Measurements from ENCODE around the gene TMEM51. TPM values are rescaled to one million over a fixed set of nuclear protein-coding genes. Genes with fewer than 3 reads are reported as not detected.

The TMEM51 gene
- total and polyA plus RNA-seq, 4 donors, result 1.3 to 8.8 (median 4.6) TPM

GRCh38 chr1:15123270-15123669 lies 30.3 kb upstream of the TMEM51 start:
- Histone ChIP-seq H3K4me1 (ENCODE audit: control insufficient read depth in 1 of 2, insufficient read depth in 2 of 2, low read length in 2 of 2) (no peaks in the 10 kb centered on the region), H3K36me3 (ENCODE audit: control insufficient read depth in 1 of 2, insufficient read depth in 2 of 2, low read length in 1 of 2) (no peaks in the 10 kb centered on the region), H3K4me3 (ENCODE audit: low read length in 2 of 2) (no peak overlapping the region), H3K27ac (ENCODE audit: low read depth in 1 of 2, low read length in 2 of 2) (no peak overlapping the region), H3K9me3 (ENCODE audit: control insufficient read depth, low read length) (no peaks in the 10 kb centered on the region), H3K27me3 (ENCODE audit: control insufficient read depth in 1 of 2, insufficient read depth in 2 of 2, low read length in 1 of 2) (no peaks in the 10 kb centered on the region)
- intact Hi-C loops (cut with DNase I), result no loop called here
- WGBS, 2 donors, result 85 to 88% methylated on average over 5 of the region's 5 CpGs
- DNase-seq (no peak), ATAC-seq (ENCODE audit: low FRiP score) (no peak)

GRCh38 chr1:15123925-15124324 lies 29.6 kb upstream of the TMEM51 start:
- ATAC-seq (ENCODE audit: low FRiP score) (no peak), DNase-seq (no peak)
- Histone ChIP-seq H3K9me3 (ENCODE audit: control insufficient read depth, low read length) (no peaks in the 10 kb centered on the region), H3K27ac (ENCODE audit: low read depth in 1 of 2, low read length in 2 of 2) (no peak overlapping the region), H3K36me3 (ENCODE audit: control insufficient read depth in 1 of 2, insufficient read depth in 2 of 2, low read length in 1 of 2) (no peaks in the 10 kb centered on the region), H3K4me1 (ENCODE audit: control insufficient read depth in 1 of 2, insufficient read depth in 2 of 2, low read length in 2 of 2) (no peaks in the 10 kb centered on the region), H3K27me3 (ENCODE audit: control insufficient read depth in 1 of 2, insufficient read depth in 2 of 2, low read length in 1 of 2) (no peaks in the 10 kb centered on the region), H3K4me3 (ENCODE audit: low read length in 2 of 2) (no peak overlapping the region)
- intact Hi-C loops (cut with DNase I), result no loop called here
- WGBS, 2 donors, result 87 to 90% methylated on average over 9 of the region's 9 CpGs

- Histone ChIP-seq H3K36me3 (ENCODE audit: control insufficient read depth in 1 of 2, insufficient read depth in 2 of 2, low read length in 1 of 2) (no peaks in the 10 kb centered on the region), H3K4me3 (ENCODE audit: low read length in 2 of 2) (no peak overlapping the region), H3K27ac (ENCODE audit: low read depth in 1 of 2, low read length in 2 of 2) (no peak overlapping the region), H3K27me3 (ENCODE audit: control insufficient read depth in 1 of 2, insufficient read depth in 2 of 2, low read length in 1 of 2) (no peaks in the 10 kb centered on the region), H3K4me1 (ENCODE audit: control insufficient read depth in 1 of 2, insufficient read depth in 2 of 2, low read length in 2 of 2) (no peaks in the 10 kb centered on the region), H3K9me3 (ENCODE audit: control insufficient read depth, low read length) (peaks cover under 1% of the 10 kb centered on the region)
- DNase-seq (no peak), ATAC-seq (ENCODE audit: low FRiP score) (no peak)
- intact Hi-C loops (cut with DNase I), result no loop called here
- 88 to 93% methylated on average over 25 of the region's 25 CpGs for WGBS, 2 donors
Measured at GRCh38 chr1:15124362-15125100, 29.0 kb upstream of the TMEM51 start.

- intact Hi-C loops (cut with DNase I), result no loop called here
- Histone ChIP-seq H3K27me3 (ENCODE audit: control insufficient read depth in 1 of 2, insufficient read depth in 2 of 2, low read length in 1 of 2) (no peaks in the 10 kb centered on the region), H3K27ac (ENCODE audit: low read depth in 1 of 2, low read length in 2 of 2) (no peak overlapping the region), H3K4me3 (ENCODE audit: low read length in 2 of 2) (no peak overlapping the region), H3K36me3 (ENCODE audit: control insufficient read depth in 1 of 2, insufficient read depth in 2 of 2, low read length in 1 of 2) (no peaks in the 10 kb centered on the region), H3K9me3 (ENCODE audit: control insufficient read depth, low read length) (peaks cover 3% of the 10 kb centered on the region), H3K4me1 (ENCODE audit: control insufficient read depth in 1 of 2, insufficient read depth in 2 of 2, low read length in 2 of 2) (no peaks in the 10 kb centered on the region)
- ATAC-seq (ENCODE audit: low FRiP score), result no peak
- no peak for DNase-seq
- WGBS, 2 donors, result 93% methylated on average over 7 of the region's 7 CpGs
Measured at GRCh38 chr1:15125101-15125745, 28.3 kb upstream of the TMEM51 start.

GRCh38 chr1:15128077-15128476 lies 25.5 kb upstream of the TMEM51 start:
- no peaks in the 10 kb centered on the region for H3K36me3 ChIP-seq (ENCODE audit: control insufficient read depth in 1 of 2, insufficient read depth in 2 of 2, low read length in 1 of 2)
- no peak for DNase-seq
- intact Hi-C loops (cut with DNase I), result loop anchor here (1.0 to 2.0 kb wide), 3 partner anchors 144 to 177 kb away; no protein-coding TSS in a partner anchor
- no peaks in the 10 kb centered on the region for H3K27me3 ChIP-seq (ENCODE audit: control insufficient read depth in 1 of 2, insufficient read depth in 2 of 2, low read length in 1 of 2)
- WGBS, 2 donors, result 75% methylated on average over 6 of the region's 6 CpGs
- no peak for ATAC-seq (ENCODE audit: low FRiP score)
- H3K4me3 ChIP-seq (ENCODE audit: low read length in 2 of 2), result no peak overlapping the region
- peaks cover 3% of the 10 kb centered on the region for H3K9me3 ChIP-seq (ENCODE audit: control insufficient read depth, low read length)
- H3K4me1 ChIP-seq (ENCODE audit: control insufficient read depth in 1 of 2, insufficient read depth in 2 of 2, low read length in 2 of 2), result no peaks in the 10 kb centered on the region
- no peak overlapping the region for H3K27ac ChIP-seq (ENCODE audit: low read depth in 1 of 2, low read length in 2 of 2)

GRCh38 chr1:15128520-15129313 lies 24.8 kb upstream of the TMEM51 start:
- peak; percentile 75 to 86 for DNase-seq
- no peaks in the 10 kb centered on the region for H3K27me3 ChIP-seq (ENCODE audit: control insufficient read depth in 1 of 2, insufficient read depth in 2 of 2, low read length in 1 of 2)
- peaks cover 3% of the 10 kb centered on the region for H3K9me3 ChIP-seq (ENCODE audit: control insufficient read depth, low read length)
- no peaks in the 10 kb centered on the region for H3K36me3 ChIP-seq (ENCODE audit: control insufficient read depth in 1 of 2, insufficient read depth in 2 of 2, low read length in 1 of 2)
- no peaks in the 10 kb centered on the region for H3K4me1 ChIP-seq (ENCODE audit: control insufficient read depth in 1 of 2, insufficient read depth in 2 of 2, low read length in 2 of 2)
- peak; percentile 89 for ATAC-seq (ENCODE audit: low FRiP score)
- H3K27ac ChIP-seq (ENCODE audit: low read depth in 1 of 2, low read length in 2 of 2), result no peak overlapping the region
- intact Hi-C loops (cut with DNase I), result loop anchor here (1.0 to 2.0 kb wide), 3 partner anchors 144 to 176 kb away; no protein-coding TSS in a partner anchor
- no peak overlapping the region for H3K4me3 ChIP-seq (ENCODE audit: low read length in 2 of 2)
- WGBS, 2 donors, result 38 to 45% methylated on average over 18 of the region's 18 CpGs

GRCh38 chr1:15129944-15130343 lies 23.6 kb upstream of the TMEM51 start:
- no peak overlapping the region for H3K27ac ChIP-seq (ENCODE audit: low read depth in 1 of 2, low read length in 2 of 2)
- no peak for ATAC-seq (ENCODE audit: low FRiP score)
- no peaks in the 10 kb centered on the region for H3K36me3 ChIP-seq (ENCODE audit: control insufficient read depth in 1 of 2, insufficient read depth in 2 of 2, low read length in 1 of 2)
- H3K9me3 ChIP-seq (ENCODE audit: control insufficient read depth, low read length), result peaks cover 3% of the 10 kb centered on the region
- DNase-seq, result no peak
- no peaks in the 10 kb centered on the region for H3K27me3 ChIP-seq (ENCODE audit: control insufficient read depth in 1 of 2, insufficient read depth in 2 of 2, low read length in 1 of 2)
- 91 to 93% methylated on average over 4 of the region's 4 CpGs for WGBS, 2 donors
- H3K4me1 ChIP-seq (ENCODE audit: control insufficient read depth in 1 of 2, insufficient read depth in 2 of 2, low read length in 2 of 2), result no peaks in the 10 kb centered on the region
- intact Hi-C loops (cut with DNase I), result loop anchor here in 1 of 2 donors (2.0 kb wide), 2 partner anchors 143 to 175 kb away; no protein-coding TSS in a partner anchor
- no peak overlapping the region for H3K4me3 ChIP-seq (ENCODE audit: low read length in 2 of 2)

GRCh38 chr1:15130607-15131006 lies 22.9 kb upstream of the TMEM51 start:
- ATAC-seq (ENCODE audit: low FRiP score), result no peak
- 88 to 90% methylated on average over 3 of the region's 3 CpGs for WGBS, 2 donors
- intact Hi-C loops (cut with DNase I), result no loop called here
- Histone ChIP-seq H3K4me1 (ENCODE audit: control insufficient read depth in 1 of 2, insufficient read depth in 2 of 2, low read length in 2 of 2) (no peaks in the 10 kb centered on the region), H3K36me3 (ENCODE audit: control insufficient read depth in 1 of 2, insufficient read depth in 2 of 2, low read length in 1 of 2) (no peaks in the 10 kb centered on the region), H3K4me3 (ENCODE audit: low read length in 2 of 2) (no peak overlapping the region), H3K27ac (ENCODE audit: low read depth in 1 of 2, low read length in 2 of 2) (no peak overlapping the region), H3K27me3 (ENCODE audit: control insufficient read depth in 1 of 2, insufficient read depth in 2 of 2, low read length in 1 of 2) (no peaks in the 10 kb centered on the region), H3K9me3 (ENCODE audit: control insufficient read depth, low read length) (peaks cover 3% of the 10 kb centered on the region)
- no peak for DNase-seq
